HEK293T (cell line): ENCODE measurements around the gene LHB.
"Not testable (repeated sequence)": the region's sequence is repeated elsewhere in the genome, so short reads cannot be mapped to it uniquely, and the experiment has no call there.

Source experiments
- CTCF ChIA-PET: fragments of 350-600 bp; formaldehyde crosslinking; extraction: SDS; loops from one replicate; lab custom pipeline; 2021; ENCODE audit warnings: antibody characterized with exemption, inconsistent platforms; lab: Yijun Ruan, JAX
- POLR2A ChIA-PET: fragments of 350-600 bp; formaldehyde crosslinking; extraction: SDS; loops from one replicate; lab custom pipeline; 2020; ENCODE audit warnings: antibody characterized with exemption, inconsistent platforms; lab: Yijun Ruan, JAX
- DNase-seq: peaks from one replicate; pipeline ENCODE4 v3.0.0; 2012; ENCODE audit warnings: mixed read lengths; ENCODE audit errors: extremely low spot score
- ARNT ChIP-seq: fragments of 450-650 bp; IDR thresholded peaks from 2 replicates; pipeline ENCODE4 v1.6.1; 2017; ENCODE audit warnings: mild to moderate bottlenecking
- BHLHE40 ChIP-seq: fragments of 450-650 bp; IDR thresholded peaks from 2 replicates; pipeline ENCODE4 v1.6.1; 2016; ENCODE audit warnings: mild to moderate bottlenecking, moderate library complexity, borderline replicate concordance
- CTBP1 ChIP-seq: fragments of 450-650 bp; IDR thresholded peaks from 2 replicates; pipeline ENCODE4 v1.6.1; 2016; ENCODE audit warnings: borderline replicate concordance
- ELF4 ChIP-seq: fragments of 450-650 bp; IDR thresholded peaks from 2 replicates; pipeline ENCODE4 v1.6.1; 2017; ENCODE audit warnings: antibody characterized with exemption
- FOXA1 ChIP-seq: fragments of 450-650 bp; IDR thresholded peaks from 2 replicates; pipeline ENCODE4 v1.6.1; 2016; ENCODE audit warnings: mild to moderate bottlenecking
- FOXK2 ChIP-seq: fragments of 450-650 bp; IDR thresholded peaks from 2 replicates; pipeline ENCODE4 v1.6.1; 2016; ENCODE audit warnings: mild to moderate bottlenecking
- FOXM1 ChIP-seq: fragments of 450-650 bp; IDR thresholded peaks from 2 replicates; pipeline ENCODE4 v1.6.1; 2017; ENCODE audit warnings: mild to moderate bottlenecking, borderline replicate concordance
- HDGF ChIP-seq: fragments of 450-650 bp; IDR thresholded peaks from 2 replicates; pipeline ENCODE4 v1.6.1; 2017; ENCODE audit warnings: antibody characterized with exemption, borderline replicate concordance
- L3MBTL2 ChIP-seq: fragments of 450-650 bp; conservative IDR thresholded peaks from 2 replicates; pipeline ENCODE4 v1.6.1; 2016; ENCODE audit warnings: mild to moderate bottlenecking
- LEF1 ChIP-seq: fragments of 450-650 bp; IDR thresholded peaks from 2 replicates; pipeline ENCODE4 v1.6.1; 2017; ENCODE audit warnings: mild to moderate bottlenecking, borderline replicate concordance
- NFRKB ChIP-seq: fragments of 450-650 bp; IDR thresholded peaks from 2 replicates; pipeline ENCODE4 v1.6.1; 2016; ENCODE audit warnings: mild to moderate bottlenecking, moderate library complexity
- SP1 ChIP-seq: fragments of 450-650 bp; IDR thresholded peaks from 2 replicates; pipeline ENCODE4 v1.6.1; 2017
- SUZ12 ChIP-seq: fragments of 450-650 bp; IDR thresholded peaks from 2 replicates; pipeline ENCODE4 v1.6.1; 2016; ENCODE audit warnings: mild to moderate bottlenecking
- TARDBP ChIP-seq: fragments of 450-650 bp; IDR thresholded peaks from 2 replicates; pipeline ENCODE4 v1.6.1; 2016
- ZNF384 ChIP-seq: fragments of 450-650 bp; IDR thresholded peaks from 2 replicates; pipeline ENCODE4 v1.6.1; 2016
- TF ChIP-seq, protein P1 (sequence below): fragments of 450-650 bp; IDR thresholded peaks from 2 replicates; pipeline ENCODE4 v1.6.1; 2016

Gene LHB

DNA sequence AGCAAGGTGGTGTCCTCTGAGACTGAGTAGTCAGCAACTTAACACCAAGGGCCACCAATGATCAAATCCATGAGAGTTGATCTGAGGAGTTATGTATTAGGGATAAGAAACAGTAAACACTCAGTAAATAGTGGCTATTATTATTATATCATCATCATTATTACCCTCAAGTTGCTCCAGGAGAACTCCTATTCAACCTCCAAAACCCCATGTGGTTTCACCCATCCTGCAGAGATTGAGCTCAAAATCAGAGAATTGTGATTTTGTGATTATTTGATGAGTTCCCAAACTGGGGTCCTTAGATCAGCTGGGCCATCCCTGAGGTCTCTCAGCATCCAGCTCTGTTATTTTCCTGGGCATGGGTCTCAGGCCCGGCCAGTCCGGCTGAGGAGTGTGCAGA lies 44.1 kb upstream of the LHB start:
- DNase-seq: no peak
- ChIA-PET CTCF (no interaction called here), POLR2A (interaction anchor here (0.8 kb wide), 1 partner anchor 67 kb away, joined by 3 read pairs; the partner anchor contains the start of genes GYS1 and RUVBL2)
- no peak for TF ChIP-seq TARDBP
- no peak for TF ChIP-seq L3MBTL2
- no peak for TF ChIP-seq CTBP1
- TF ChIP-seq, protein P1, sequence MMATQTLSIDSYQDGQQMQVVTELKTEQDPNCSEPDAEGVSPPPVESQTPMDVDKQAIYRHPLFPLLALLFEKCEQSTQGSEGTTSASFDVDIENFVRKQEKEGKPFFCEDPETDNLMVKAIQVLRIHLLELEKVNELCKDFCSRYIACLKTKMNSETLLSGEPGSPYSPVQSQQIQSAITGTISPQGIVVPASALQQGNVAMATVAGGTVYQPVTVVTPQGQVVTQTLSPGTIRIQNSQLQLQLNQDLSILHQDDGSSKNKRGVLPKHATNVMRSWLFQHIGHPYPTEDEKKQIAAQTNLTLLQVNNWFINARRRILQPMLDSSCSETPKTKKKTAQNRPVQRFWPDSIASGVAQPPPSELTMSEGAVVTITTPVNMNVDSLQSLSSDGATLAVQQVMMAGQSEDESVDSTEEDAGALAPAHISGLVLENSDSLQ: no peak
- no peak for TF ChIP-seq FOXA1
- no peak for TF ChIP-seq FOXM1
- TF ChIP-seq ELF4: no peak
- no peak for TF ChIP-seq BHLHE40
- TF ChIP-seq ARNT: no peak

DNA sequence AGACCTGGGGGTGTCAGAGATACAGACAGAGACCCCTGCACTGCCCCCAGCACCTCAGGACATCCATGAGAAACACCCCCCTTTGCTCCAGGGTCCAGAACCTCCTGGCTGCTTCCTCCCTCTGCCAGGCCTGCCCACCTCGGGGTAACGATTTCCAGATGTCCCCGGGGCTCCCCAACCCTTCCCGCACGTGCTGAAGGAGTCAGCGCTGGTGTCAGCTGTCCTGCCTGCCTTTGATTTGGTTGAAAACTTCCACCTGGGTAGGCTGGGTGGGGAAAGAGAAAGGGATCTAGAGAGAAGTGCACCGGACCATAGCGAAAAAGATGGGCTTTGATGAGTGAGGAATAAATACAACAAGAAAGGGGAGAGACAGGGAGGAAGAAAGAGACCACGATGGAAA lies 42.2 kb upstream of the LHB start:
- DNase-seq: no peak
- ChIA-PET POLR2A (no interaction called here), CTCF (interaction anchor here (0.8 kb wide), 1 partner anchor 15 kb away, joined by 3 read pairs; no protein-coding TSS in a partner anchor)
- TF ChIP-seq BHLHE40: no peak
- no peak for TF ChIP-seq ZNF384
- TF ChIP-seq HDGF: no peak
- no peak for TF ChIP-seq SP1
- no peak for TF ChIP-seq FOXM1
- no peak for TF ChIP-seq FOXK2
- no peak for TF ChIP-seq CTBP1
- TF ChIP-seq, protein P1: no peak

DNA sequence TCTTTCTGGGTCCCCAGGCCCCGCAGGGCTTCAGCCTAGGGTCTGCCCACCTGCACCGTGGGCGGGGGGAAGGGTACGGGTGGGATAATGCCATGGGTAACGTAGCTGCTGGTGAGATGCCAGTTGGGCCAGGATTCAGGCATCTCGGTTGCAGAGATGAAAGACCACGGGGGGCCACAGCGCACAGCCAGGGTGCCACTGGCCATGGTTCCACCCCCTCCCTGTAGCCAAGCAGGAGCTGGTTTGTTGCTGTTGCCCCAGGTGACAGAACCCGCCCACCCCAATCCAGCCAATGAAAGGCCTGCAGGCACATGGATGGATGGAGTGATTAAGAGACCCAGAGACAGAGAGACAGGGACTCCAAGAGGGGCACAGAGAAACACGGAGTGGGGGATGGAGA lies 41.7 kb upstream of the LHB start:
- POLR2A ChIA-PET: no interaction called here
- peak; percentile 35 for DNase-seq
- TF ChIP-seq, protein P1: peak; percentile 39; the same call in 1 of the 2 replicates
- no peak for TF ChIP-seq L3MBTL2
- CTCF ChIA-PET: interaction anchor here (0.8 to 1.0 kb wide), 2 partner anchors 15 kb away, joined by 3 to 4 read pairs; no protein-coding TSS in a partner anchor

DNA sequence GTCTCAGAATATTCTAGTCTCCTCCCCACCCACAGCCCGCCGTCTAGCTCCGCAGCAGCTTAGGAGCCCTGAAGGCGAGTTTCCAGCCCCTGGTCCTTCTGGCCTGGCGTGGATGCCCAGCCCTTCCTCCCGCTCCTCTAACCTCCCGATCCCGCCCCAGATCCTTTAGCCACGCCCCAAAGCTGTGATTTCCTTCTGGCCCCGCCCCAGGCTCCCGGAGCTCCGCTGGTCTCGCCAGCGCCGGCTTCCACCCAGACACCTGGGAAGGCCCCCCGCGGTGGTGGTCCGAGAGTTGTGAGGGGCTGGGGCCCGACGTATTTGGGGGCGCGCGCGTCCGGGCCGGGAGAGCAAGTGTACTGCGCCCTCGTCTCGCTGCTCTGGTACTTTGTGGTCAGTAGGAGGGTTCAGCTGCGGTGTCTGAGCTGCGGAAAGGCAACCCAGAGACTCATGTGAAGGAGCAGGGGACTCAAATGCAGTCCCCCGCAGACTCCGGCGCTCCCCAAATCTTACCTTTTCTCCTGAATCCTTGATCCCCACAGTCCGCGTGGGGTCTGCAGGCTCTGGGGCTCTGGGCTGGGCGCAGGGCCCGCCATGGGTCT lies 40.8 kb upstream of the LHB start, which contains the start of gene CGB7:
CGB7 (minus strand) TSS at position 114 of the 599 bp plus-strand sequence. CDS start 2,374 bp downstream, outside the sequence.
- ChIA-PET POLR2A (no interaction called here), CTCF (interaction anchor here (1.0 kb wide), 1 partner anchor 16 kb away, joined by 4 read pairs; no protein-coding TSS in a partner anchor)
- peak; percentile 39 for DNase-seq
- TF ChIP-seq SUZ12: no peak
- TF ChIP-seq FOXA1: no peak
- TF ChIP-seq FOXK2: no peak
- TF ChIP-seq CTBP1: no peak
- TF ChIP-seq ZNF384: no peak
- no peak for TF ChIP-seq LEF1
- TF ChIP-seq ARNT: no peak
- TF ChIP-seq NFRKB: no peak
- TF ChIP-seq FOXM1: no peak
- no peak for TF ChIP-seq TARDBP
- TF ChIP-seq, protein P1: no peak
- TF ChIP-seq SP1: no peak
- TF ChIP-seq HDGF: no peak

DNA sequence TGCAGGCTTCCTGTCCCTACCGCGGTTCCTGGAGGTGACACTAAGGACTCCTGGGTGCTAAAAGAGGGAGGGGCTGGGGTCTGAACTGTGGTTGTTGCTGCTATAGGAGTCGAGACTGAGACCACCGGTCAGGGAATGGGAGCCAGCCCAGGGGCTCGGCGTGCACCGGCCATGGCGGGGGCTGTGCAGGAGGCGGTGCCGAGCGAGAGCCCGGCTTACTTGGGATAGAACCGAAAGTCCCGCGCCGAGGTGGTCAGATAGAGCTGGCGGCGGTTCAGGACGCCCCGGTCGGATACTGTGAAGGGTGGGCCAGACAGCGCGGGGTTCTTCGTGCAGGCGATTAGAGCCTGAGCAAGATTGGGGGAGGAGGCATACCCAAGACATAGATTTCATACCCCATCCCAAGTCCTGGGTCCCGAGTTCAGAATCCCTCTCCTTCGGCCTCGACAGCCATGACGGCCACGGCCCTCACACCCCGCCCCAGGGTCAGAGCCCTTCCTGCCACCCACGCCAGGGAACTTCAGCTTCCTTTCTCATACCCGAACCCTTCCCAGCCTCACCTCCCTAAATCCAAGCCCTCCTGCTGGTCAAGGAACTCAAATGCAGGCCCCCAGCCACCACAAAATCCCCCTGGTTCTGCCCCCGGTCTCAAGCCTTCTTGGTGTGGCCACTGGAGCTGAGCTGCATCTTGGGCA lies 40.2 kb upstream of the LHB start:
- ChIA-PET POLR2A (interaction anchor here (1.2 to 1.4 kb wide), 3 partner anchors 38 to 65 kb away, joined by 3 to 6 read pairs (median 4); partner anchors contain the start of genes GYS1 and RUVBL2), CTCF (interaction anchor here (0.8 to 1.2 kb wide), 4 partner anchors 16 to 64 kb away, joined by 3 to 5 read pairs (median 3); partner anchors contain the start of genes GYS1 and RUVBL2)
- DNase-seq: not testable (repeated sequence)
